Muscle layer of duodenum (tissue), 2 donors: ENCODE results near the gene SOBP.

ENCODE experiments used
- H3K27ac ChIP-seq: one replicate; pipeline ENCODE4 v1.7.0; 2013; ENCODE audit warnings: mild to moderate bottlenecking, low read length
- H3K27me3 ChIP-seq: one replicate; pipeline ENCODE4 v1.7.0; 2013; ENCODE audit warnings: low read depth, mild to moderate bottlenecking, control low read depth, low read length
- H3K36me3 ChIP-seq, 2 donors: one replicate each; pipeline ENCODE4 v1.7.0; 2013; ENCODE audit warnings: low read length in 2 of 2, control low read depth in 1 of 2, mild to moderate bottlenecking in 1 of 2; ENCODE audit not compliant: insufficient read depth in 2 of 2, control insufficient read depth in 1 of 2
- H3K4me1 ChIP-seq, 2 donors: one replicate each; pipeline ENCODE4 v1.7.0; 2013; ENCODE audit warnings: low read length in 2 of 2, mild to moderate bottlenecking in 2 of 2, control low read depth in 1 of 2, moderate library complexity in 1 of 2; ENCODE audit not compliant: insufficient read depth in 2 of 2, control insufficient read depth in 1 of 2
- H3K4me3 ChIP-seq, 2 donors: one replicate each; pipeline ENCODE4 v1.7.0; 2013; ENCODE audit warnings: low read length in 2 of 2, low read depth in 1 of 2, mild to moderate bottlenecking in 1 of 2
- H3K9me3 ChIP-seq, 2 donors: one replicate each; pipeline ENCODE4 v1.7.0; 2013; ENCODE audit warnings: low read length in 2 of 2, control low read depth in 1 of 2, mild to moderate bottlenecking in 1 of 2; ENCODE audit not compliant: control insufficient read depth in 1 of 2
- donor health status: healthy.

Gene SOBP

DNA sequence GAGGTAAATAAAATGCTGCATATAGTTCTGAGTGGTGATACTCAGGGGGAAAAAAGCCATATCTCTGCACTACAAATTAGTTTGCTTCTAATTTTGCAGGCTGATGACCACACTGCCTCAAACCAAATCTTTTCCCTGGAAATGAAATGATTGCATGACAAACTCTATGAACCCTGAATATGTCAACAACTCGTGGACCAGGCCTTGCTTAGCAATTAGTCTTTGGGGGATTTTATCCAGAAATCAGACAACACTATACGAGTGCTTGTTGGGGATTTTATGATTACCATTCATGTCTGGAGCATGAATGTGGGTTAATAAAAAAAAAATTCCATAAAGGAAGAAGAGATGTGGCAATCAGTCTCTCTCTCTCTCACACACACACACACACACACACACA, 42.0 kb downstream of the SOBP start:
- no peaks in the 10 kb centered on the region for H3K27me3 ChIP-seq
- H3K4me3 ChIP-seq, result no peak overlapping the region
- H3K4me1 ChIP-seq, result peaks cover 0 to 27% of the 10 kb centered on the region in 2 donors
- H3K36me3 ChIP-seq, result no peaks in the 10 kb centered on the region
- no peaks in the 10 kb centered on the region for H3K9me3 ChIP-seq
- no peak overlapping the region for H3K27ac ChIP-seq

DNA sequence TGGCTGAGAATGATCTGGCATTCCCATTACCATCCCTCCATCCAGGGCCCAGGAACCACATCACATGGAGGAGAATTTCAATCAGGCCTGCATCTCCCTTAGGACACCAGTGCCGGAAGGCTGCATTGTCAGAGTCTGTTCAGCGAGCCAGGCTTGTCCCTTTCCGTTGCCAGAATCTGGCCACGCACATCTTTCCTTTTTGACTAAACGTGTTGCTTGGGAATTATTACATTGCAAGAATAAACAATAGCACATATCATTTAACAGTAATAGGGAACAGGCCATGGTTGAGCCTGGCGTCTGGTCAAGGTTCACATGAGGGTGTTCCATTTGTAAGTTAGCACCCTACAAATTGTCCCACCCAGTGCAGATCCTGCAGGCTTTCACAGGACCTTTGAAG, 42.8 kb downstream of the SOBP start:
- peaks cover 0 to 31% of the 10 kb centered on the region in 2 donors for H3K4me1 ChIP-seq
- no peak overlapping the region for H3K4me3 ChIP-seq
- H3K36me3 ChIP-seq, result no peaks in the 10 kb centered on the region
- no peaks in the 10 kb centered on the region for H3K27me3 ChIP-seq
- H3K27ac ChIP-seq, result no peak overlapping the region
- H3K9me3 ChIP-seq, result no peaks in the 10 kb centered on the region

DNA sequence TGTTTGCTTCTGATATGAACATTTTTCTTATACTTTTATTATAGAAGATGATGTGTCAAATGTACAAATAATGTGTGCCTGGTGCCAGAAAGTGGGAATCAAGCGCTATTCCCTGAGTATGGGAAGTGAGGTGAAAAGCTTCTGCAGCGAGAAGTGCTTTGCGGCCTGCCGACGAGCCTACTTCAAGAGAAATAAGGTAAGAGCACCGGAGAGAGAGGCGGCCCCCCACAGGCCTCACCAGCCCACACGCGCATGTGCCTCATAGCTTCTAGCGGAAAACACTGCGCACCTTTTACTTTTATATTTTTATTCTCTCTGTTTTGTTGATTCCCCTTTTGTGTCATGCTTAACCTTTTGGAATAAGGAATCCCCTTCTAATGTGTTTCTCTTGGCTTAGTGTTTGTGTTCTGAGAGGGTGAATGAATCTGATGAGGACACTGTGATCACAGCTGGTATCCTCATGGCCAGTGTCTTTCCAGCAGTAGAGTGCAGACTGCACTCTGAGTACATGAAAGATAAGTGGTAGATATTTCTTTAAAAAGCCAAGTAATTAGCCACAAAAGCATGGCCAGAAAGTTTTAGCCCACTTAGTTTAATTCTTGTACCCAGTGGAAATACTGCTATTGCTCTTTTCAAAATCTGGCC, 43.6 kb downstream of the SOBP start:
- Histone ChIP-seq H3K27ac (no peak overlapping the region), H3K27me3 (no peaks in the 10 kb centered on the region), H3K36me3 (no peaks in the 10 kb centered on the region), H3K4me3 (no peak overlapping the region), H3K4me1 (peaks cover 0 to 31% of the 10 kb centered on the region in 2 donors), H3K9me3 (no peaks in the 10 kb centered on the region)

DNA sequence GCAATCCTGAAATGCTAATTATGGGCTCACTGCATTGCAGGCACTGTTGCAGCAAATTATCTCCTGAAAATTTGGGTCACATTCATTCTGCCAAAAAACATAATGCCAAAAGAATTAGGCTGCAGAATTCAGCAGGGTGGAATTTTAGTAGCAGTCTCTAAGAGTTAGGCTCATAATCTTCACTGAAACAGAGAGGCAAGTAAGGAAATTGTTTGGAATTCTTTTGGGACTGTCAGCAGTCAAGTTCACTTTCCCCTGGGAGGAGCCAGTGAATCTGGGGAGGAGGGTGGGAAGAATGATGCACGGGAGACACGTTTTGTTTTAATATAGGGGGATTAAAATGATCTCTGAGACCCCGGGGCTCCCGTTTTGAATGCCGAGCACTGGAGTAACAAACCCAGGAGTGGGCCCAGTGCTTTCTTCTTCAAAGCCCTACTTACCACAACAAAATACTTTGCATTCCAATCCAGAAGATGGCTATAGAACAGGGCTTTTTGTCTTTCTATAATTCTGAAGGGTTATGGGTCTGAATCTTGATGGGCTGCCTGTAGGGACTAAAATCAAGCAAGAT, 44.7 kb downstream of the SOBP start:
- Histone ChIP-seq H3K27ac (no peak overlapping the region), H3K9me3 (no peaks in the 10 kb centered on the region), H3K36me3 (no peaks in the 10 kb centered on the region), H3K27me3 (no peaks in the 10 kb centered on the region), H3K4me3 (no peak overlapping the region), H3K4me1 (peaks cover 0 to 33% of the 10 kb centered on the region in 2 donors)

DNA sequence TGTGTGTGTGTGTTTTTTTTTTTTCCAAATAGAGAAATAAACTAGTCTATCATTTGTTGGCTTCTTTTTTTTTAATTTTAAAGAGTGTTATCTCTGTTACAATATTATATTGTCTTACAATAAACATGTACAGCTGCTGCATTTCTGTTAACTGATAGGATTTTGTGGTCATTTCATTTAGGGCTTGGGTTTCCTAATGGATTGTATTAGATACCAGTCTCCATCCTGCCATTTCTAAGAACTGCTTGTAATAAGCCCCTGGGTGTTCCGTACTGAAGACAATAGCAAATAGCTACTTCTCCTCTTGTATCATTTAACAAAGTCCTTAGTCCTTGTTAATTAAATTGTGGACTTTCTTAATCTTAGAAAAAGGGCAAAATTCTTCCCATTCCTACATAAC, 45.7 kb downstream of the SOBP start:
- no peak overlapping the region for H3K4me3 ChIP-seq
- H3K9me3 ChIP-seq, result no peaks in the 10 kb centered on the region
- H3K27ac ChIP-seq, result no peak overlapping the region
- H3K4me1 ChIP-seq, result peaks cover 7 to 43% of the 10 kb centered on the region in 2 donors
- H3K36me3 ChIP-seq, result no peaks in the 10 kb centered on the region
- no peaks in the 10 kb centered on the region for H3K27me3 ChIP-seq

DNA sequence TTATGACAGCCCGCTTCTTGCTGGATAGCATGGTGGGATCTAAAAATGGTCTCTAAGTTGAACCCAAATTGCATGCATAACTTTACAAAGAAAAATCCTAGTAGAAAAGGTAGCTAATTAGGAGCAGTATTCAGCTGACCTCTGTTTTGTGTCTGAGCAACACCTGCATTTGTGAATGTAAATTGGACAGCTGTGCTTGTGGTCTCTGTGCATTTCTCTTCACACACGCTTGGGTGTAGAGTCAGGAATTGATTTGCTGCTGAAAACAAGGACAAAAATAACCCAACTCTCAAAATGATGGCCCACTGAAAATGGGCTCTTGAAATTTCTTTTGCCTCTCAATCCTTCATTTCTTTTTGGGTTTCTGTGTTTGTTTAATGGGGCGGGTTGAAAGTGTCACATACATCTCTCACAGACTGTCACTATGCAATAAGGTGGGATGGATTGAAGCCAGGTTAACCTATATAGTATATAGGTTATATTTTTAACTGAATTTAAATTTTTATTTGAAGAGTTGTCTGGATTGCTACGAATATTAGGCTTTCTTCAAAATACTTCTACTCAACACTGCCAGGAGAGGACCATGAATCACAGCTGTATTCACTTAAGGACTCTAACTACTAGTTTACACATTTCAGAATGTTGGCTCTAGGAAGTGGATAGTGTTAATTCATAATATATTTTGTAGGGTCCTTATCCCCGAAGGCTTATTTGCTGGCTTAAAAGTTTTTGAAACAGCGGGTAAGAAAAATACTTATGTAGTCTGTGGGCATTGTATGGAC, 46.5 kb downstream of the SOBP start:
- Histone ChIP-seq H3K36me3 (no peaks in the 10 kb centered on the region), H3K27me3 (no peaks in the 10 kb centered on the region), H3K4me3 (no peak overlapping the region), H3K9me3 (no peaks in the 10 kb centered on the region), H3K4me1 (peaks cover 7 to 46% of the 10 kb centered on the region in 2 donors), H3K27ac (no peak overlapping the region)

DNA sequence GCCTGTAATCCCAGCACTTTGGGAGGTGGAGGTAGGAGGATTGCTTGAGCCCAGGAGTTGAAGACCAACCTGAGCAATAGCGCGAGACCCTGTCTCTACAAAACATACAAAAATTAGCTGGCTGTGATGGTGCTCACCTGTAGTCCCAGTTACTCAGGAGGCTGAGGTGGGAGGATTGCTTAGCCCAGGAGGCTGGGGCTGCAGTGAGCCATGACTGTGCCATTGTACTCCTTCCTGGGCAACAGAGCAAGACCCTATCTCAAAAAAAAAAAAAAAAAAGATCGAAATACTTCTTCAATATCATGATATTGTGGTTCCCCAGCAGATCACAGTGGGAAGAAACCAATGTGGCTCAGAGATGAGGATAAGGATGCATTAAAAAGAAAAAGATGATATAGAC, 47.6 kb downstream of the SOBP start:
- H3K36me3 ChIP-seq, result no peaks in the 10 kb centered on the region
- H3K27me3 ChIP-seq, result no peaks in the 10 kb centered on the region
- no peak overlapping the region for H3K27ac ChIP-seq
- peaks cover 7 to 46% of the 10 kb centered on the region in 2 donors for H3K4me1 ChIP-seq
- H3K4me3 ChIP-seq, result no peak overlapping the region
- no peaks in the 10 kb centered on the region for H3K9me3 ChIP-seq

DNA sequence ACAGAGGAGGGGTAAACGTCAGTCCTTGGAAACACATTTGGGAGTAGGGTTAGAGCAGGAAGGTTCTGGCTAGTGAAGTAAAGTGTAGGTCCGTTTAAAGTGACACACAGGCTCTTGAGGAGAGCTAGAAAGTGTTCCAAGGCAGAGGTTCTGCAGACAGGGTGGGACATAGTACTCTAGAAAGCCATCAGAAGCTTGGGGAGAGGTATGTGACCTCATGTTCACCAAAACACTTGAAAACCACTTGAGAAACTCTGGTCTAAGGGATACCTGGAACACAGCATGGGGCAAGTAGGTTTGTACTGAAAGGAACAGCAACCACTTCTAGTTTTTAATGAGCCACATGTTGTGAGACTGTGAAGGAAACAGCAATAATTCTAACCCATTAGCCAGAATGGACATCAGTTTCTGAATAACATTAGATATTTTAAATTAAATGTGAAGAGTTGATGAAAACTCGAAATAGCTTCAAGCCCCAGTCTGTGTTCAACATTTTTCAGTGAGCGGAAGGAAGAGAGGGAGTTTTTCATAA, 49.0 kb downstream of the SOBP start:
- Histone ChIP-seq H3K9me3 (no peaks in the 10 kb centered on the region), H3K36me3 (no peaks in the 10 kb centered on the region), H3K4me1 (peaks cover 7 to 41% of the 10 kb centered on the region in 2 donors), H3K27ac (no peak overlapping the region), H3K27me3 (no peaks in the 10 kb centered on the region), H3K4me3 (no peak overlapping the region)

DNA sequence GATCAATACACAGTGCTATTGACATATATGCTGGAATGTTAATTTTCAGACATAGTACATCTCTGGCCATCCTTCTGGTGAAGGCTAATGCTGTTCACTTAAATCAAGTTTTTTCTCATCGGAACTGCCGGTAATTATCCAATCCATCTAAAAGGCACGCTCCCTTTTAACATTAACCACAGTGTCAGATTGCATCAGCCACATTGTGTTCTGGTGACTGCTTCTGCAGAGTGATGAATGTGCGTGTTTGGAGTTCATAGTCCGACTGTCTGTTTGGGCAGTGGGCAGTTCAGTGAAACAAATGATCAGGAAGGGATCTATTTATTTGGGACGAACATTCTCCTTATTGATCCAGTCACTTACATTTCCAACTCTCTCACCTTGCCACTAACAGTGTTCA, 49.5 kb downstream of the SOBP start:
- H3K9me3 ChIP-seq, result no peaks in the 10 kb centered on the region
- H3K36me3 ChIP-seq, result no peaks in the 10 kb centered on the region
- H3K27ac ChIP-seq, result no peak overlapping the region
- H3K4me1 ChIP-seq, result peaks cover 7 to 36% of the 10 kb centered on the region in 2 donors
- no peaks in the 10 kb centered on the region for H3K27me3 ChIP-seq
- no peak overlapping the region for H3K4me3 ChIP-seq

DNA sequence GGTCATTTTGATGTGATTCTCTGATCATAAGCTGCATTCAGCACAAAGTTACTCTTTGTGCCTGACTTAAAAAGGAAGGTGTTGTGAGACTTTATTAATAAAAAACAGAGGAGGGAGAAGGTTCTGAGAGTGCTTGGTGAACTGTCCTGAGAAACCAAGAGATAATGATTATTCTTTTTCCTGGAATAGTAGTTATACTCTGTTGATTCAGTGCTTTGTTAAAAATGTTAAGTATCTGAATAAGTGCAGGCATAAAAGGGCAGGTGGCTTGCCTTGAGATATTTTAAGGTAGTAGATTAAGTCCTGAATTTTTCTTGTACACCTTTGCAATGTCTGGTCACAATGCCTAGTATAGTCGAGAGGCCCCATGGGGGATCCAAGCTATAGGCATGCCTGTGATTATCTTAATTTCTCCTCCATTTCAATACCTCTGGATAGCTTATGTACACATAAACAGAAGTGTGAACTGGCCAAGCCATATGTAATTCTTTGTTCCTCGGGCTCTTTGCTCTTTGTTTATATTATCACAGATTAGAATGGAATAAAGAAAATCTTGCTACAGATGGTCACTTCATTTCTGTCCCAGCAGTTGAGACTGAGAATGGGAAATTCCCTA, 50.0 kb downstream of the SOBP start:
- Histone ChIP-seq H3K27me3 (no peaks in the 10 kb centered on the region), H3K4me3 (no peak overlapping the region), H3K4me1 (peaks cover 7 to 31% of the 10 kb centered on the region in 2 donors), H3K9me3 (no peaks in the 10 kb centered on the region), H3K27ac (no peak overlapping the region), H3K36me3 (no peaks in the 10 kb centered on the region)

DNA sequence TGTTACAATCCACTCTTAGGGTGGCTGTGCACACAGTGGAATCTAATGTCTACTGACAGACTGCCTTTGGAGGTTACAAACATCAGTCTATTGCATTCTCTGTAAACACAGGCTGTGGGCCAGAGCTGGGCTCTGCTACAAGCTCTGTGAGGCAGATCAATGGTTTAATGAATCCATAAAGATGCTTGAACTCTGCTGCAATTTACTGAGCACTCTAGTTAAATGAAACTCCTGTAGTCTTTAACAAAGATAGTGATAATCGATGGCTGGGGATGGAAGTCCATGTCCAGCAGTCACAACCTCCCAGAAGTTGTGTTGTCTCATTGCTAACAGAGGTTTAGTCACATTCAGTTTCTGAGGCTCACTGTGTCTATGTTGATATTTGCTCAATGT, 50.5 kb downstream of the SOBP start:
- Histone ChIP-seq H3K4me1 (peaks cover 7 to 33% of the 10 kb centered on the region in 2 donors), H3K27me3 (no peaks in the 10 kb centered on the region), H3K27ac (no peak overlapping the region)

More for the DNA sequence above, 50.5 kb downstream of the SOBP start:
- Histone ChIP-seq H3K36me3 (no peaks in the 10 kb centered on the region), H3K9me3 (no peaks in the 10 kb centered on the region), H3K4me3 (no peak overlapping the region)
